GM21619 (cell line): ENCODE data around the gene PCDHB10.
"Not testable (repeated sequence)": the region's sequence is repeated elsewhere in the genome, so short reads cannot be mapped to it uniquely, and the experiment has no call there.

Source experiments
- ATAC-seq: cut with Tn5 transposase; IDR thresholded peaks from one replicate; pipeline ENCODE4 v1.9.1; 2021; ENCODE audit not compliant: unreplicated experiment

The PCDHB10 gene

DNA sequence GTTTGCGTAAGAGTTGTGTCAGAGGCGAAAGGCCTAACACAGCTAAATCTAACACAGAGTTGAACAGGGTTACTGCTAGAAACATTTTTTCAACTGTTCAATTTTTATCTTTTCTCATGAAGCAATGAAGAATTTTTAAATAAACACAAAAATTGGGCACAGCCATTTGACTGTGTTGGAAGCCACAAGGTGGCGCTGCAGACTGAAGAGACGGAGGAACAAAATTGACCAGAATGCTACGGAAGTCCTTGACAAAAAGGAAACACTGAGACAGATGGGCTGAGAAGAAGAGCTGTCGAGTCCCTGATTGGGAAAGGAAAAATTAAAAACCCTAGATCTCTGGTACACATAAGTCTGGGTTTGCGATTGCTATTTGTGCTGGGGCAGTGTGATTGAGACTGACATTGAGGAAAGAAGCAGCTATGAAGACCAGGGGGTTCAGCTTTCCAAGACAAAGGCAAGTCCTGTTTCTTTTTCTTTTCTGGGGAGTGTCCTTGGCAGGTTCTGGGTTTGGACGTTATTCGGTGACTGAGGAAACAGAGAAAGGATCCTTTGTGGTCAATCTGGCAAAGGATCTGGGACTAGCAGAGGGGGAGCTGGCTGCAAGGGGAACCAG, 5.1 kb upstream of the PCDHB10 start, which contains the start of gene PCDHB9:
PCDHB9 (plus strand) TSS at position 265 of the 616 bp plus-strand sequence; CDS start at position 423, 158 bp downstream.
- ATAC-seq, result no peak

DNA sequence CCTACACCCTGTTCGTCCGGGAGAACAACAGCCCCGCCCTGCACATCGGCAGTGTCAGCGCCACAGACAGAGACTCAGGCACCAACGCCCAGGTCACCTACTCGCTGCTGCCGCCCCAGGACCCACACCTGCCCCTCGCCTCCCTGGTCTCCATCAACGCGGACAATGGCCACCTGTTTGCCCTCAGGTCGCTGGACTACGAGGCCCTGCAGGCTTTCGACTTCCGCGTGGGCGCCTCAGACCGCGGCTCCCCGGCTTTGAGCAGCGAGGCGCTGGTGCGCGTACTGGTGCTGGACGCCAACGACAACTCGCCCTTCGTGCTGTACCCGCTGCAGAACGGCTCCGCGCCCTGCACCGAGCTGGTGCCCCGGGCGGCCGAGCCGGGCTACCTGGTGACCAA, 3.5 kb upstream of the PCDHB10 start:
- not testable (repeated sequence) for ATAC-seq

DNA sequence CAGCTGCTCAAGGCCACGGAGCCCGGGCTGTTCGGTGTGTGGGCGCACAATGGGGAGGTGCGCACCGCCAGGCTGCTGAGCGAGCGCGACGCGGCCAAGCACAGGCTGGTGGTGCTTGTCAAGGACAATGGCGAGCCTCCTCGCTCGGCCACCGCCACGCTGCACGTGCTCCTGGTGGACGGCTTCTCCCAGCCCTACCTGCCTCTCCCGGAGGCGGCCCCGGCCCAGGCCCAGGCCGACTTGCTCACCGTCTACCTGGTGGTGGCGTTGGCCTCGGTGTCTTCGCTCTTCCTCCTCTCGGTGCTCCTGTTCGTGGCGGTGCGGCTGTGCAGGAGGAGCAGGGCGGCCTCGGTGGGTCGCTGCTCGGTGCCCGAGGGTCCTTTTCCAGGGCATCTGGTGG, 3.0 kb upstream of the PCDHB10 start:
- ATAC-seq, result not testable (repeated sequence)

DNA sequence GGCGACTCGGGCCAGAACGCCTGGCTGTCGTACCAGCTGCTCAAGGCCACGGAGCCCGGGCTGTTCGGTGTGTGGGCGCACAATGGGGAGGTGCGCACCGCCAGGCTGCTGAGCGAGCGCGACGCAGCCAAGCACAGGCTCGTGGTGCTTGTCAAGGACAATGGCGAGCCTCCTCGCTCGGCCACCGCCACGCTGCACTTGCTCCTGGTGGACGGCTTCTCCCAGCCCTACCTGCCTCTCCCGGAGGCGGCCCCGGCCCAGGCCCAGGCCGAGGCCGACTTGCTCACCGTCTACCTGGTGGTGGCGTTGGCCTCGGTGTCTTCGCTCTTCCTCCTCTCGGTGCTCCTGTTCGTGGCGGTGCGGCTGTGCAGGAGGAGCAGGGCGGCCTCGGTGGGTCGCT, 2.2 kb downstream of the PCDHB10 start:
- not testable (repeated sequence) for ATAC-seq

DNA sequence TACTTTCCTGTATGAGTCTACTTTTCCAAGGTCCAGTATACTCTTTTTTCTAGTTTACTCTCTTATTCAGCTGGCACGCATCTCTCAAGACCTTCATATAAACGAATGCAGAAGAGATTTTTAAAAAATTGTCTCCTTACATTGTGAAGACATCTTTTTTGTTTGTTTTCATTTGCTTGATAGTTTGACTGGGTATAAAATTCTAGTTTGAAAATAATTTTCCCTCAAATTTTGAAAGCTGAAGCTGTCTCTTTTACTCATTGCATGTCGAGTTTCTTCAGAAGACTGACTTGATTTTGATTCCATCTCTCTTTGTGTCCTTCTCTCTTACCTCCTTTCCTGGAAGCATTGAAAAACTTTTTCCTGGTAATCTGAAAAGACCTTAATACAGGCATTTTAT, 4.2 kb downstream of the PCDHB10 start:
- no peak for ATAC-seq

DNA sequence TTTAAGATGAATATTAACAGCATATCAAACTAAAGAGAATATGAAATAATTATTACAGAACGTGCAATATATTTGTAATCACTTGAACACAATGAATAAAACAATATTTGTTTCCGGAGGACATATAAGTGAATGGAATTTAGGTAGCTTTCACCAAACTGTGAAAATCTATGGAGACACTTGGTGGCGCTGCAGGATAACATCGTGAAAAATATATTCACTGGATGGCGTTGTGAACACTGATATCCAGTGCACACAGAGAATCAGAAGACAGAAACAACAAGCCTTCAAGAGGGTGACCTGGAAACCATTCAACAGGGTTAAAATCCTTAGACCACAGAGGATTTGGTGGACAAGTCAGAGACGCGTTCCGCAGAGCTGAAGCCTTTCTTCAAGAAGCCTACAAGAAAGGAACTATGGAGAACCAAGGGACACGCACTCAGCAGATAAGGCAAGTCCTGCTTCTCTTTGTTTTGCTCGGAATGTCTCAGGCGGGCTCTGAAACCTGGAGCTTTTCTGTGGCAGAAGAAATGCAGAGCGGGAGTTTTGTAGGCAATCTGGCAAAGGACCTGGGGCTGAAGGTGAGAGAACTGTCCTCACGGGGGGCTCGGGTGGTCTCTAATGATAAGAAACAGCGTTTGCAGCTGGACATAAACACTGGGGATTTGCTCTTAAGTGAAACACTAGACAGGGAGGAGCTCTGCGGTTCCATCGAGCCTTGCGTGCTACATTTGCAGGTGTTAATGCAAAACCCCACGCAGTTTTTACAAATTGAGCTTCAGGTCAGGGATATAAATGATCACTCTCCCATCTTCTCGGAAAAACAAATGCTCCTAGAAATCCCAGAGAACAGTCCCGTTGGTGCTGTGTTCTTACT, 7.4 kb downstream of the PCDHB10 start, which contains the start of gene PCDHB11:
PCDHB11 (plus strand) TSS at position 269 of the 877 bp plus-strand sequence; CDS start at position 417, 148 bp downstream.
- no peak for ATAC-seq

DNA sequence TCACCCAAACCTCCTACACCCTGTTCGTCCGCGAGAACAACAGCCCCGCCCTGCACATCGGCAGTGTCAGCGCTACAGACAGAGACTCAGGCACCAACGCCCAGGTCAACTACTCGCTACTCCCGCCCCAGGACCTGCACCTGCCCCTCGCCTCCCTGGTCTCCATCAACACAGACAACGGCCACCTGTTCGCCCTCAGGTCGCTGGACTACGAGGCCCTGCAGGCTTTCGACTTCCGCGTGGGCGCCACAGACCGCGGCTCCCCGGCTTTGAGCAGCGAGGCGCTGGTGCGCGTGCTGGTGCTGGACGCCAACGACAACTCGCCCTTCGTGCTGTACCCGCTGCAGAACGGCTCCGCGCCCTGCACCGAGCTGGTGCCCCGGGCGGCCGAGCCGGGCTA, 9.0 kb downstream of the PCDHB10 start:
- ATAC-seq, result not testable (repeated sequence)

DNA sequence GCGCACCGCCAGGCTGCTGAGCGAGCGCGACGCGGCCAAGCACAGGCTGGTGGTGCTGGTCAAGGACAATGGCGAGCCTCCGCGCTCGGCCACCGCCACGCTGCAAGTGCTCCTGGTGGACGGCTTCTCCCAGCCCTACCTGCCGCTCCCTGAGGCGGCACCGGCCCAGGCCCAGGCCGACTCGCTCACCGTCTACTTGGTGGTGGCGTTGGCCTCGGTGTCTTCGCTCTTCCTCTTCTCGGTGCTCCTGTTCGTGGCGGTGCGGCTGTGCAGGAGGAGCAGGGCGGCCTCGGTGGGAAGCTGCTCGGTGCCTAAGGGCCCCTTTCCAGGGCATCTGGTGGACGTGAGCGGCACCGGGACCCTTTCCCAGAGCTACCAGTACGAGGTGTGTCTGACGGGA, 9.5 kb downstream of the PCDHB10 start:
- ATAC-seq, result not testable (repeated sequence)

DNA sequence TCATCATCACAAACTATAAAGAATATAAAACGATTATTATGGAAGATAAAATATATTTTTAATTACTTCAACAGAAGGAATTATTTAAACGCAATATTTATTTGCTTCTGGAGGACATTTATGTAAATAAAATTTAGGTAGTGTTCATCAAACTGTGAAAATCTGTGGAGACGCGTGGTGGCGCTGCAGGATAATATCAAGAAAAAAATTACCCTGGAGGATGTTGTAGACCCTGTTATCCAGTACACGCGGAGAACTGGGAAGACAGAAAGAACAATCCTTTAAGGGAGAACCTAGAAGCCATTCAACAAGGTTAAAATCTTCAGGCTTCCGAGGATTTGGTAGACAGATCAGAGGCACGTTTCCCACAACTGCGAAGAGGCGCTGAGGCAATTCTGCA, 16.3 kb downstream of the PCDHB10 start, which contains the start of gene PCDHB12:
PCDHB12 (plus strand) TSS at position 242 of the 400 bp plus-strand sequence. CDS start 189 bp downstream, outside the sequence.
- ATAC-seq, result no peak

DNA sequence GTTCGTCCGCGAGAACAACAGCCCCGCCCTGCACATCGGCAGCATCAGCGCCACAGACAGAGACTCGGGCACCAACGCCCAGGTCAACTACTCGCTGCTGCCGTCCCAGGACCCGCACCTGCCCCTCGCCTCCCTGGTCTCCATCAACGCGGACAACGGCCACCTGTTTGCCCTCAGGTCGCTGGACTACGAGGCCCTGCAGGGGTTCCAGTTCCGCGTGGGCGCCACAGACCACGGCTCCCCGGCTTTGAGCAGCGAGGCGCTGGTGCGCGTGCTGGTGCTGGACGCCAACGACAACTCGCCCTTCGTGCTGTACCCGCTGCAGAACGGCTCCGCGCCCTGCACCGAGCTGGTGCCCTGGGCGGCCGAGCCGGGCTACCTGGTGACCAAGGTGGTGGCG, 18.1 kb downstream of the PCDHB10 start:
- not testable (repeated sequence) for ATAC-seq

DNA sequence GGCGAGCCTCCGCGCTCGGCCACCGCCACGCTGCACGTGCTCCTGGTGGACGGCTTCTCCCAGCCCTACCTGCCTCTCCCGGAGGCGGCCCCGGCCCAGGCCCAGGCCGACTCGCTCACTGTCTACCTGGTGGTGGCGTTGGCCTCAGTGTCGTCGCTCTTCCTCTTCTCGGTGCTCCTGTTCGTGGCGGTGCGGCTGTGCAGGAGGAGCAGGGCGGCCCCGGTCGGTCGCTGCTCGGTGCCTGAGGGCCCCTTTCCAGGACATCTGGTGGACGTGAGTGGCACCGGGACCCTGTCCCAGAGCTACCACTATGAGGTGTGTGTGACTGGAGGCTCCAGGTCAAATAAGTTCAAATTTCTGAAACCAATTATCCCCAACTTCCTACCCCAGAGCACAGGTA, 18.7 kb downstream of the PCDHB10 start:
- not testable (repeated sequence) for ATAC-seq

DNA sequence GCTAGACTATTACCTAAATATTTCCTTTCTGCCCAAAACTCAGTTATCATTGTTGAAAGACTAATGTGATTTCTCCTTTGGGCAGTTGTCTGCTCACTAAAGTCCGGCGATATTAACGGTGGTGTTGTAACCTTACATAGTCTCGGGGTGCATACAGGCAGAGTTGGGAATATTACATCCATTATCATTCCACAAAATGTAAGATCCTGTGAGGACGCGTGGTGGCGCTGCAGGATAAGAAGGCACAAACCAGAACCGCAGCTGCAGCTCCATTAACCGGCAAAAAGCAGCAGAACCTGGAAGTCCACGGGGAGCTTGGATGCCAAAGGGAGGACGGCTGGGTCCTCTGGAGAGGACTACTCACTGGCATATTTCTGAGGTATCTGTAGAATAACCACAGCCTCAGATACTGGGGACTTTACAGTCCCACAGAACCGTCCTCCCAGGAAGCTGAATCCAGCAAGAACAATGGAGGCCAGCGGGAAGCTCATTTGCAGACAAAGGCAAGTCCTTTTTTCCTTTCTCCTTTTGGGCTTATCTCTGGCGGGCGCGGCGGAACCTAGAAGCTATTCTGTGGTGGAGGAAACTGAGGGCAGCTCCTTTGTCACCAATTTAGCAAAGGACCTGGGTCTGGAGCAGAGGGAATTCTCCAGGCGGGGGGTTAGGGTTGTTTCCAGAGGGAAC, 21.6 kb downstream of the PCDHB10 start, which contains the start of gene PCDHB13:
PCDHB13 (plus strand) TSS at position 264 of the 684 bp plus-strand sequence; CDS start at position 469, 205 bp downstream.
- not testable (repeated sequence) for ATAC-seq

DNA sequence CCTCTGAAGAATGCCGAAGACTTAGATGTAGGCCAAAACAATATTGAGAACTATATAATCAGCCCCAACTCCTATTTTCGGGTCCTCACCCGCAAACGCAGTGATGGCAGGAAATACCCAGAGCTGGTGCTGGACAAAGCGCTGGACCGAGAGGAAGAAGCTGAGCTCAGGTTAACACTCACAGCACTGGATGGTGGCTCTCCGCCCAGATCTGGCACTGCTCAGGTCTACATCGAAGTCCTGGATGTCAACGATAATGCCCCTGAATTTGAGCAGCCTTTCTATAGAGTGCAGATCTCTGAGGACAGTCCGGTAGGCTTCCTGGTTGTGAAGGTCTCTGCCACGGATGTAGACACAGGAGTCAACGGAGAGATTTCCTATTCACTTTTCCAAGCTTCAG, 22.4 kb downstream of the PCDHB10 start:
- ATAC-seq, result not testable (repeated sequence)

DNA sequence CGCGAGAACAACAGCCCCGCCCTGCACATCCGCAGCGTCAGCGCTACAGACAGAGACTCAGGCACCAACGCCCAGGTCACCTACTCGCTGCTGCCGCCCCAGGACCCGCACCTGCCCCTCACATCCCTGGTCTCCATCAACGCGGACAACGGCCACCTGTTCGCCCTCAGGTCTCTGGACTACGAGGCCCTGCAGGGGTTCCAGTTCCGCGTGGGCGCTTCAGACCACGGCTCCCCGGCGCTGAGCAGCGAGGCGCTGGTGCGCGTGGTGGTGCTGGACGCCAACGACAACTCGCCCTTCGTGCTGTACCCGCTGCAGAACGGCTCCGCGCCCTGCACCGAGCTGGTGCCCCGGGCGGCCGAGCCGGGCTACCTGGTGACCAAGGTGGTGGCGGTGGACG, 23.4 kb downstream of the PCDHB10 start:
- ATAC-seq, result not testable (repeated sequence)

DNA sequence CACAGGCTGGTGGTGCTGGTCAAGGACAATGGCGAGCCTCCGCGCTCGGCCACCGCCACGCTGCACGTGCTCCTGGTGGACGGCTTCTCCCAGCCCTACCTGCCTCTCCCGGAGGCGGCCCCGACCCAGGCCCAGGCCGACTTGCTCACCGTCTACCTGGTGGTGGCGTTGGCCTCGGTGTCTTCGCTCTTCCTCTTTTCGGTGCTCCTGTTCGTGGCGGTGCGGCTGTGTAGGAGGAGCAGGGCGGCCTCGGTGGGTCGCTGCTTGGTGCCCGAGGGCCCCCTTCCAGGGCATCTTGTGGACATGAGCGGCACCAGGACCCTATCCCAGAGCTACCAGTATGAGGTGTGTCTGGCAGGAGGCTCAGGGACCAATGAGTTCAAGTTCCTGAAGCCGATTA, 23.9 kb downstream of the PCDHB10 start:
- ATAC-seq, result not testable (repeated sequence)

DNA sequence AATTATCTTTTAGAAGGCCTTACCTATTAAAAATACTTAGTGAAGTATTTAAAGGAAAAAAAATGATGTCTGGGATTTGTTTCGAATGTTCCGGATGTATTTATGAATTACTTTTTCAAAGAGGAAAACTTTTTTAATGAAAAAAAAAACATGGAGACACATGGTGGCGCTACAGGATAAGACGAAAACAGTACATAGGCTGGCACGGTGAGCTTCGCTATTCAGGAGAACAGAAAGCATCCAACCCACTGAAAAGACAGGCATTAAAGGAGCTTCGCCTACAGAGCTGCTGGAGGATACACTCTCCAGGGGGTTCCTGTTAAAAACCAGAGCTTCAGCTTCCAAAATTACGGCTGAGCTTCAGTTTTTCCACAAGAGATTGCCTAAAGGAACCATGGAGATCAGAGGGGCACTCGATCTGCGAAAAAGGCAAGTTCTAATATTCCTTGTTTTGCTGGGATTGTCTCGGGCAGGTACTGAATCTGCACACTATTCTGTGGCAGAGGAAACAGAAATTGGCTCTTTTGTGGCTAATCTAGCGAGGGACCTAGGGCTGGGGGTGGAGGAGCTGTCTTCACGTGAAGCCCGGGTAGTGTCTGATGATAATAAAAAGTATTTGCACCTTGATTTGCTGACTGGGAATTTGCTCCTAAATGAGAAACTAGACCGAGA, 31.1 kb downstream of the PCDHB10 start, which contains the start of gene PCDHB14:
PCDHB14 (plus strand) TSS at position 232 of the 672 bp plus-strand sequence; CDS start at position 395, 163 bp downstream.
- ATAC-seq, result no peak

DNA sequence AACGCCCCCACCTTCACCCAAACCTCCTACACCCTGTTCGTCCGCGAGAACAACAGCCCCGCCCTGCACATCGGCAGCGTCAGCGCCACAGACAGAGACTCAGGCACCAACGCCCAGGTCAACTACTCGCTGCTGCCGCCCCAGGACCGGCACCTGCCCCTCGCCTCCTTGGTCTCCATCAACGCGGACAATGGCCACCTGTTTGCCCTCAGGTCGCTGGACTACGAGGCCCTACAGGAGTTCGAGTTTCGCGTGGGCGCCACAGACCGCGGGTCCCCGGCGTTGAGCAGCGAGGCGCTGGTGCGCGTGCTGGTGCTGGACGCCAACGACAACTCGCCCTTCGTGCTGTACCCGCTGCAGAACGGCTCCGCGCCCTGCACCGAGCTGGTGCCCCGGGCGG, 32.7 kb downstream of the PCDHB10 start:
- ATAC-seq, result not testable (repeated sequence)

DNA sequence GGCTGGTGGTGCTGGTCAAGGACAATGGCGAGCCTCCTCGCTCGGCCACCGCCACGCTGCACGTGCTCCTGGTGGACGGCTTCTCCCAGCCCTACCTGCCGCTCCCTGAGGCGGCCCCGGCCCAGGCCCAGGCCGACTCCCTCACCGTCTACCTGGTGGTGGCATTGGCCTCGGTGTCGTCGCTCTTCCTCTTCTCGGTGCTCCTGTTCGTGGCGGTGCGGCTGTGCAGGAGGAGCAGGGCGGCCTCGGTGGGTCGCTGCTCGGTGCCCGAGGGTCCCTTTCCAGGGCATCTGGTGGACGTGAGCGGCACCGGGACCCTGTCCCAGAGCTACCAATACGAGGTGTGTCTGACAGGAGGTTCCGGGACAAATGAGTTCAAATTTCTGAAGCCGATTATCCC, 33.3 kb downstream of the PCDHB10 start:
- not testable (repeated sequence) for ATAC-seq

DNA sequence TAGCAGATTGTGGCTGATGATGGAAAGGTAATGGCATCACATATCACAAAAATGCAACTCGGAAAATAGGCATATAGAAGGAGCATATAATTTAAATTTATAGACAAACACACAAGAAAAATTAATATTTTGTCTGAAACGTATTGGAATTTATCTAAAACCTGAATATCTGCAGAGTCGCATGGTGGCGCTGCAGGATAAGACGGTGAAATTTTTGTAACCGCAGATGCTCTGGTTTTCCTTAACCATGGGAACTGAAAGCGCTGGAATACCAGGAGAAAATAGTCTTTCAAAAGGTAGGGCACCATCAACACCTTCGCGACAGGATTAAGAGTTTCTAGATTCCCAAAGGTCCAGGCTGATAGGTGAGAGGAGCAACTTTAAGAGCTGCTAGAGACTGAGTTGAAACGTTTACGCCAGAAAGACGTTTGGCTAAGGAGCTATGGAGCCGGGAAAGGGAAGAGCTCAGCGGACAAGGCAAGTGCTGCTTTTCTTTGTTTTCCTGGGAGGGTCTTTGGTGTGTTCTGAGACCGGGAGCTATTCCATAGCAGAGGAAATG, 42.0 kb downstream of the PCDHB10 start:
- no peak for ATAC-seq

DNA sequence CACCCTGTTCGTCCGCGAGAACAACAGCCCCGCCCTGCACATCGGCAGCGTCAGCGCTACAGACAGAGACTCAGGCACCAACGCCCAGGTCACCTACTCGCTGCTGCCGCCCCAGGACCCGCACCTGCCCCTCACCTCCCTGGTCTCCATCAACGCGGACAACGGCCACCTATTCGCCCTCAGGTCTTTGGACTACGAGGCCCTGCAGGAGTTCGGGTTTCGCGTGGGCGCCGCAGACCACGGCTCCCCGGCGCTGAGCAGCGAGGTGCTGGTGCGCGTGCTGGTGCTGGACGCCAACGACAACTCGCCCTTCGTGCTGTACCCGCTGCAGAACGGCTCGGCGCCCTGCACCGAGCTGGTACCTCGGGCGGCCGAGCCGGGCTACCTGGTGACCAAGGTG, 43.8 kb downstream of the PCDHB10 start:
- ATAC-seq, result not testable (repeated sequence)
